Mucosa of gallbladder (tissue), 1 donor: ENCODE measurements around the gene CLRN2. TPM values are rescaled to one million over a fixed set of nuclear protein-coding genes. Genes with fewer than 3 reads are reported as not detected.
"Not testable (repeated sequence)": the region's sequence is repeated elsewhere in the genome, so short reads cannot be mapped to it uniquely, and the experiment has no call there.

Source experiments
- DNase-seq: peaks from one replicate; pipeline ENCODE4 v3.0.0-alpha.2; 2020; ENCODE audit warnings: low spot score
- total RNA-seq: library from RNA; stranded (reverse); gene quantifications from one replicate; pipeline ENCODE4 v1.2.1, GENCODE V29; 2021
- donor health status: DM: no; HTN: no; CAD: no.

The CLRN2 gene
- total RNA-seq, 1 donor from 2014 or later = not detected

GRCh38 chr4:17545374-17546140 lies 30.6 kb downstream of the CLRN2 start:
- DNase-seq = no peak

- no peak for DNase-seq
Measured at GRCh38 chr4:17546222-17546621, 31.3 kb downstream of the CLRN2 start.

GRCh38 chr4:17546678-17547077 lies 31.7 kb downstream of the CLRN2 start:
- no peak for DNase-seq

- no peak for DNase-seq
Measured at GRCh38 chr4:17550549-17550948, 35.6 kb downstream of the CLRN2 start.

GRCh38 chr4:17552427-17552826 lies 37.5 kb downstream of the CLRN2 start:
- no peak for DNase-seq

GRCh38 chr4:17554568-17554967 lies 39.6 kb downstream of the CLRN2 start:
- DNase-seq = no peak

GRCh38 chr4:17556498-17556897 lies 41.5 kb downstream of the CLRN2 start:
- no peak for DNase-seq

- no peak for DNase-seq
Measured at GRCh38 chr4:17557880-17558279, 42.9 kb downstream of the CLRN2 start.

GRCh38 chr4:17558941-17559708 lies 44.2 kb downstream of the CLRN2 start:
- no peak for DNase-seq

- no peak for DNase-seq
Measured at GRCh38 chr4:17559709-17560048, 44.7 kb downstream of the CLRN2 start.

GRCh38 chr4:17560065-17560673 lies 45.2 kb downstream of the CLRN2 start:
- no peak for DNase-seq

- DNase-seq = no peak
Measured at GRCh38 chr4:17561195-17561909, 46.4 kb downstream of the CLRN2 start.

- DNase-seq = no peak
Measured at GRCh38 chr4:17562157-17562556, 47.2 kb downstream of the CLRN2 start.

- no peak for DNase-seq
Measured at GRCh38 chr4:17565846-17566245, 50.9 kb downstream of the CLRN2 start.

GRCh38 chr4:17567271-17567670 lies 52.3 kb downstream of the CLRN2 start:
- no peak for DNase-seq

- DNase-seq = no peak
Measured at GRCh38 chr4:17574206-17574605, 59.2 kb downstream of the CLRN2 start.

GRCh38 chr4:17575177-17575576 lies 60.2 kb downstream of the CLRN2 start:
- DNase-seq = not testable (repeated sequence)

Other genes with a start within 250 kb of the CLRN2 start
- gene QDPR, start 3.1 kb upstream of the CLRN2 start, total RNA-seq = 45.1 TPM
- 72.1 TPM for gene LAP3, start 62.0 kb downstream of the CLRN2 start, total RNA-seq
- gene MED28, start 99.5 kb downstream of the CLRN2 start, total RNA-seq = 53.0 TPM